Gastrocnemius medialis (tissue), 4 donors: ENCODE results near the gene MEIS3.

Source experiments
- POLR2A ChIP-seq, 2 donors: fragments of 450-650 bp; IDR thresholded peaks; one replicate each; pipeline ENCODE4 v1.6.1; 2017; ENCODE audit warnings: antibody characterized with exemption in 2 of 2, mild to moderate bottlenecking in 2 of 2, moderate library complexity in 2 of 2
- TF ChIP-seq, protein P1 (sequence below), 5 experiments: fragments of 450-650 bp in 3 of 5; fragments of 200-600 bp in 2 of 5; sonication (generic) in 2 of 5; IDR thresholded peaks in 4 of 5; conservative IDR thresholded peaks in 1 of 5; 1 replicate in 4 of 5; 2 replicates in 1 of 5; pipeline ENCODE4 v1.5.1; 2016 to 2019; ENCODE audit warnings: antibody characterized with exemption in 5 of 5, mild to moderate bottlenecking in 3 of 5, moderate library complexity in 3 of 5

DNA sequence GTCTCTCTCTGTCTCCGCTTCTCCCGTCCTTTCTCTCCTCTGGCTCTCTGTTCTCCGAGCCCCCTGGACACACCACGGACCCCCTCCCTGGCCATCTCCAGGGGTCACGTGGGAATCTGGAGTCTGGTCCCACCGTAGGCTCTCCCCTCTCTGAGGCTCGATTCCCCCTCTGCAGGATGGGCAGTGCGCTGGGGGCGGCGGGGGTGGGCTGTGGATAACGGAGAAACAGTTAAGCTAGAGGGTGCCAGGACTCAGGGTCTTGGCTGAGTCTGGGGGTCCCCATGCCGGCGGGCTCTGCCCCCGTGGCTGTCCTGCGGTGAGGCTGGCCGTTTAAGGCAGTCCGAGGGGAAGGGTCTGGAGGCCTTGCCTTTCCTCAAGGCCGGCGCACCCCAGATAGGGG is 462 bp upstream of the MEIS3 start:
- TF ChIP-seq, protein P1, sequence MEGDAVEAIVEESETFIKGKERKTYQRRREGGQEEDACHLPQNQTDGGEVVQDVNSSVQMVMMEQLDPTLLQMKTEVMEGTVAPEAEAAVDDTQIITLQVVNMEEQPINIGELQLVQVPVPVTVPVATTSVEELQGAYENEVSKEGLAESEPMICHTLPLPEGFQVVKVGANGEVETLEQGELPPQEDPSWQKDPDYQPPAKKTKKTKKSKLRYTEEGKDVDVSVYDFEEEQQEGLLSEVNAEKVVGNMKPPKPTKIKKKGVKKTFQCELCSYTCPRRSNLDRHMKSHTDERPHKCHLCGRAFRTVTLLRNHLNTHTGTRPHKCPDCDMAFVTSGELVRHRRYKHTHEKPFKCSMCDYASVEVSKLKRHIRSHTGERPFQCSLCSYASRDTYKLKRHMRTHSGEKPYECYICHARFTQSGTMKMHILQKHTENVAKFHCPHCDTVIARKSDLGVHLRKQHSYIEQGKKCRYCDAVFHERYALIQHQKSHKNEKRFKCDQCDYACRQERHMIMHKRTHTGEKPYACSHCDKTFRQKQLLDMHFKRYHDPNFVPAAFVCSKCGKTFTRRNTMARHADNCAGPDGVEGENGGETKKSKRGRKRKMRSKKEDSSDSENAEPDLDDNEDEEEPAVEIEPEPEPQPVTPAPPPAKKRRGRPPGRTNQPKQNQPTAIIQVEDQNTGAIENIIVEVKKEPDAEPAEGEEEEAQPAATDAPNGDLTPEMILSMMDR (IDR thresholded peaks at IDR 0.05 in 4 of 5, conservative IDR thresholded peaks at IDR 0.05 in 1 of 5), result no peak
- no peak for TF ChIP-seq POLR2A (IDR thresholded peaks at IDR 0.05)
